Kidney (tissue), 14 donors: Measurements from ENCODE around the gene ITSN2. TPM values are rescaled to one million over a fixed set of nuclear protein-coding genes. Genes with fewer than 3 reads are reported as not detected.

Experiments used
- DNase-seq, 5 donors: peaks; one replicate each; pipeline ENCODE4 v3.0.0-alpha.2; 2013 to 2020
- FAIRE-seq: peaks from 2 replicates; lab custom pipeline; 2012; peaks lifted over from hg19 to GRCh38; lab: Jason Lieb, UNC
- H3K27ac ChIP-seq, 2 donors: one replicate each; pipeline ENCODE4 v1.7.0; 2013; ENCODE audit warnings: low read depth in 2 of 2, low read length in 2 of 2, inconsistent platforms in 1 of 2
- H3K27me3 ChIP-seq: one replicate; pipeline ENCODE4 v1.7.1; 2013; ENCODE audit warnings: low read length, inconsistent platforms; ENCODE audit not compliant: control insufficient read depth, insufficient read depth
- H3K36me3 ChIP-seq, 3 donors: one replicate each; pipeline versions ENCODE4 v1.7.0 to v1.7.1; 2013; ENCODE audit warnings: low read length in 3 of 3, control low read depth in 1 of 3, inconsistent platforms in 1 of 3; ENCODE audit not compliant: insufficient read depth in 3 of 3, control insufficient read depth in 2 of 3
- H3K4me1 ChIP-seq, 3 donors: one replicate each; pipeline versions ENCODE4 v1.7.0 to v1.7.1; 2013; ENCODE audit warnings: low read length in 3 of 3, inconsistent platforms in 1 of 3, low read depth in 1 of 3; ENCODE audit not compliant: control insufficient read depth in 2 of 3, insufficient read depth in 2 of 3
- H3K4me3 ChIP-seq, 3 donors: one replicate each; pipeline versions ENCODE4 v1.7.0 to v1.8.1; 2013; ENCODE audit warnings: low read length in 3 of 3, control low read depth in 1 of 3, inconsistent platforms in 1 of 3
- H3K9ac ChIP-seq, 3 donors: one replicate each; pipeline versions ENCODE4 v1.7.0 to v1.7.1; 2013; ENCODE audit warnings: low read length in 3 of 3, control low read depth in 1 of 3, inconsistent platforms in 1 of 3
- H3K9me3 ChIP-seq, 3 donors: one replicate each; pipeline versions ENCODE4 v1.7.0 to v1.7.1; 2013; ENCODE audit warnings: low read length in 3 of 3, control low read depth in 1 of 3, inconsistent platforms in 1 of 3; ENCODE audit not compliant: control insufficient read depth in 2 of 3, insufficient read depth in 1 of 3
- intact Hi-C: fragments of 100-400 bp; cut with DNase I; formaldehyde crosslinking; loops from one replicate; pipeline ENCODE4 v1.11.1; 2022
- polyA plus RNA-seq: library from polyadenylated mRNA; stranded (reverse); fragments of 350-450 nt; fragmentation: Illumina TruSeq; extraction: RNeasy Lipid Tissue Mini Kit (QIAGEN cat#74804); gene quantifications from one replicate; pipeline ENCODE4 v1.2.3, GENCODE V29; 2014; ENCODE audit warnings: low read depth, low replicate concordance; ENCODE audit not compliant: insufficient read depth
- total RNA-seq: library from RNA; stranded (reverse); fragmentation: NEBNext Ultra II Directional; extraction: Animal tissue kit (Norgen Biotek cat#: 25700); gene quantifications from one replicate; pipeline ENCODE4 v1.2.1, GENCODE V29; 2021
- TF ChIP-seq, protein P1 (sequence below): IDR thresholded peaks from 3 replicates; pipeline ENCODE4 v1.5.1; 2012; ENCODE audit warnings: mild to moderate bottlenecking, moderate library complexity, borderline replicate concordance; ENCODE audit not compliant: insufficient read depth; ENCODE audit errors: extremely low read depth
- donor health status: control.
- donor health status: control.
- donor health status: control.
- donor health status: control.
- donor health status: control.
- donor health status: DM: yes; HTN: yes; CAD: no.
- donor health status: Normal renal cell carcinoma (clear cell type).

ITSN2 gene
- total and polyA plus RNA-seq, 2 donors from 2014 or later, result 20.1 to 72.8 TPM

GRCh38 chr2:24336811-24337210, 23.5 kb downstream of the ITSN2 start:
- DNase-seq, result no peak
- no peak for FAIRE-seq
- Histone ChIP-seq H3K9ac (no peak overlapping the region), H3K4me3 (no peak overlapping the region), H3K4me1 (peaks cover 0 to 3% (median 0%) of the 10 kb centered on the region in 3 donors), H3K27me3 (no peaks in the 10 kb centered on the region), H3K9me3 (no peaks in the 10 kb centered on the region), H3K27ac (no peak overlapping the region), H3K36me3 (no peaks in the 10 kb centered on the region)
- TF ChIP-seq, protein P1, sequence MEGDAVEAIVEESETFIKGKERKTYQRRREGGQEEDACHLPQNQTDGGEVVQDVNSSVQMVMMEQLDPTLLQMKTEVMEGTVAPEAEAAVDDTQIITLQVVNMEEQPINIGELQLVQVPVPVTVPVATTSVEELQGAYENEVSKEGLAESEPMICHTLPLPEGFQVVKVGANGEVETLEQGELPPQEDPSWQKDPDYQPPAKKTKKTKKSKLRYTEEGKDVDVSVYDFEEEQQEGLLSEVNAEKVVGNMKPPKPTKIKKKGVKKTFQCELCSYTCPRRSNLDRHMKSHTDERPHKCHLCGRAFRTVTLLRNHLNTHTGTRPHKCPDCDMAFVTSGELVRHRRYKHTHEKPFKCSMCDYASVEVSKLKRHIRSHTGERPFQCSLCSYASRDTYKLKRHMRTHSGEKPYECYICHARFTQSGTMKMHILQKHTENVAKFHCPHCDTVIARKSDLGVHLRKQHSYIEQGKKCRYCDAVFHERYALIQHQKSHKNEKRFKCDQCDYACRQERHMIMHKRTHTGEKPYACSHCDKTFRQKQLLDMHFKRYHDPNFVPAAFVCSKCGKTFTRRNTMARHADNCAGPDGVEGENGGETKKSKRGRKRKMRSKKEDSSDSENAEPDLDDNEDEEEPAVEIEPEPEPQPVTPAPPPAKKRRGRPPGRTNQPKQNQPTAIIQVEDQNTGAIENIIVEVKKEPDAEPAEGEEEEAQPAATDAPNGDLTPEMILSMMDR, result no peak
- intact Hi-C loops, result no loop called here

- intact Hi-C loops, result no loop called here
- H3K9ac ChIP-seq, result no peak overlapping the region
- H3K27ac ChIP-seq, result no peak overlapping the region
- no peaks in the 10 kb centered on the region for H3K9me3 ChIP-seq
- no peak for DNase-seq
- TF ChIP-seq, protein P1, result no peak
- no peak overlapping the region for H3K4me3 ChIP-seq
- no peaks in the 10 kb centered on the region for H3K36me3 ChIP-seq
- peaks cover 0 to 8% (median 0%) of the 10 kb centered on the region in 3 donors for H3K4me1 ChIP-seq
- no peak for FAIRE-seq
- no peaks in the 10 kb centered on the region for H3K27me3 ChIP-seq
Measured at GRCh38 chr2:24334245-24334633, 26.1 kb downstream of the ITSN2 start.

DNA sequence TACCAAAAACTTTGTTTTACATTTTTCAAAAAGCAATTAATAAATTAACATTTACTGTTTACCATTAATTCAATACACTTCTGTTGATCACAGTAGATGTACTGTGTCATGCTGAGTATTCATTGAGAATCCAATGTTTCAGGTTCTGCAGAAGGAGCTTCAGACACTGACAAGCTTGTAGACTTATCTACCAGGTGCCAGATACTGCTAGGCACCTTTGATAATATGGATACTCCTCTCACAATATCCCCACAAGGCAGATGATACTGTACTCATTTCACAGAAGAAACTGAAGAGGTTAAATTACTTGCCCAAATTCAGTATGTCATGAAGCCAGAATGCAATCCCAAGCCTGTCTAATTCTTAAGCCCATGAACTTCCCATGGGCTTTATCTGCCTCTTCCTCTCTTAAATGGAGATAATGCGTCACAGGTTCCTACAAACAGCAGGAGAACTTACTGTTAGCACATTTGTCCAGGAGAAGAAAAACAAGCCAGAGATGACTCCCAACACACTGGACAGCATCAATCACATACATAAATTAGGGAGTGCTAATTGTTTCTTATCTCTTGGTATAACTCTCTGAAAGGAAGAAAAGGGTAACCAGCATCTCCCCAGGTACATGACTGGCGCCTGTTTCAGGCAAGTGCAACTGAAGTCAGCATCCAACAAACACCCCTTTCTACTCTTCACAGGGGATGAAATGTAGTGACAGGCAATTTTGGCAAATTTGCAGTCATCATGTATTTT, 27.4 kb downstream of the ITSN2 start:
- no peak for FAIRE-seq
- intact Hi-C loops, result no loop called here

More for the DNA sequence above, 27.4 kb downstream of the ITSN2 start:
- no peaks in the 10 kb centered on the region for H3K27me3 ChIP-seq
- H3K9me3 ChIP-seq, result no peaks in the 10 kb centered on the region
- no peak overlapping the region for H3K4me3 ChIP-seq
- H3K27ac ChIP-seq, result no peak overlapping the region
- H3K36me3 ChIP-seq, result no peaks in the 10 kb centered on the region
- TF ChIP-seq, protein P1, result no peak
- no peak overlapping the region for H3K9ac ChIP-seq
- no peak for DNase-seq
- H3K4me1 ChIP-seq, result peaks cover 0 to 8% (median 0%) of the 10 kb centered on the region in 3 donors
